DMS79 treated with DMSO at 0.1 percent for 48 hours (cell line): ENCODE results near the gene CYSTM1.
"Not testable (repeated sequence)": the region's sequence is repeated elsewhere in the genome, so short reads cannot be mapped to it uniquely, and the experiment has no call there.

Source experiments
- DNase-seq: peaks from one replicate; lab custom pipeline; 2025; lab: John Stamatoyannopoulos, UW

The CYSTM1 gene

DNA sequence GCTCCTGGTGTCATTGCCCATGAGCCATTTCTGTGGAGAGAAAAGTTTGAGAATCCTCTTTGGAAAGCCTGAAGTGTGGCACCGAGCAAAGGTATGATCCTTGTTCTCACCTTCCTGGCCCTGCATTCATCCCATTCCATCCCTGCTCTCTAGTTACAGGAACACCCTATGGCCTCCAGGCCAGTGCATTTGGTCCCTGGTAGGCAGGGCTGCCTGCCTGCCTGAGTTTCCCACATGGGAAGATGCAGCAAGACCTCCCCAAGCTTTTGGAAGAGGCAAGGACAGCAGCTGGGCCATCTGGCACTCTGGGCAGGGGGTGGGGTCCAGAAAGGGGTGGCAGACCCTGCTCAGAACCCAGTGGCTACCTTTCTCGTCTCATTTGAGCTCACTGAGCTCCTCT, 24.8 kb upstream of the CYSTM1 start:
- DNase-seq: no peak

DNA sequence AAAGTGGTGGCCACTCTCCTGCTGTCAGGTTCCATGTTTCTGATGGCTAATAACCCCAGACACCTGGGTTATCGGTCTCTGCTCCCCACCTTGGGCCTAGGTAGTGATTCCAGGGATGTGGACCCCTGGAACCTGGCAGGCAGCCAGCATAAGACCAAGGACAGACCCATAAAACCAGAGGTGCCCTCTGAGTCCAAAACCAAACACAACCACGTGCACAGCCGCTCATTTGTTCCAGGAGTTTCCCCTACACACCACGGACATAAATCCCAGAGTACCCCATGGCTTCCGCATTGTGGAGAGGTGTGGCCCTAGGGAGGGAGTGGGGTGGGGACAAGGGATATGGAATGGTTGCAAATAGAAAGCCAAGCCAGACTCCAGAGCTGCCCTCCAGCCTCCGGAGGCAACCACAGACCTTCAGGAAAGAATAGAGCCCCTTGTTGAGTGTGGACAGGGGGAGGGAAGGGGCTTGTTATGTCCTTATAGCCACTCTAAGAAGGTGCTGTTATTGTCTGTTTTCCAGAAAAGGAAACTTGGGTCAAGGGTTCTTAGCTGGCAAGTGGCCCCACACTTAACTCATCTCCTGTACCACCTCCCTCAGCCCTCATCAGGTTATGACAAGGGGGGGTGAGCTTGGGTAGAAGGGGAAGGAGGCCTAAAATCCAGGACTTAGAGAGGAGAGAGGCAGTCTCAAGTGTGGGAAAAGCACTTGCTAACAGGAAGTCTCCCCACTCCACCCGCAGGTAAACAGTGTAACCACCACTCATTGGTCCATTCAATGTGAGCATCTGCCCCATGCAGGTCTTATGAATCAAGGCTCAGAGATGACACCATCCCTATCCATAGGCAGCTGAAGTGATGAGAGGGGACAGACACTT, 23.6 kb upstream of the CYSTM1 start:
- DNase-seq: peak; percentile 62

DNA sequence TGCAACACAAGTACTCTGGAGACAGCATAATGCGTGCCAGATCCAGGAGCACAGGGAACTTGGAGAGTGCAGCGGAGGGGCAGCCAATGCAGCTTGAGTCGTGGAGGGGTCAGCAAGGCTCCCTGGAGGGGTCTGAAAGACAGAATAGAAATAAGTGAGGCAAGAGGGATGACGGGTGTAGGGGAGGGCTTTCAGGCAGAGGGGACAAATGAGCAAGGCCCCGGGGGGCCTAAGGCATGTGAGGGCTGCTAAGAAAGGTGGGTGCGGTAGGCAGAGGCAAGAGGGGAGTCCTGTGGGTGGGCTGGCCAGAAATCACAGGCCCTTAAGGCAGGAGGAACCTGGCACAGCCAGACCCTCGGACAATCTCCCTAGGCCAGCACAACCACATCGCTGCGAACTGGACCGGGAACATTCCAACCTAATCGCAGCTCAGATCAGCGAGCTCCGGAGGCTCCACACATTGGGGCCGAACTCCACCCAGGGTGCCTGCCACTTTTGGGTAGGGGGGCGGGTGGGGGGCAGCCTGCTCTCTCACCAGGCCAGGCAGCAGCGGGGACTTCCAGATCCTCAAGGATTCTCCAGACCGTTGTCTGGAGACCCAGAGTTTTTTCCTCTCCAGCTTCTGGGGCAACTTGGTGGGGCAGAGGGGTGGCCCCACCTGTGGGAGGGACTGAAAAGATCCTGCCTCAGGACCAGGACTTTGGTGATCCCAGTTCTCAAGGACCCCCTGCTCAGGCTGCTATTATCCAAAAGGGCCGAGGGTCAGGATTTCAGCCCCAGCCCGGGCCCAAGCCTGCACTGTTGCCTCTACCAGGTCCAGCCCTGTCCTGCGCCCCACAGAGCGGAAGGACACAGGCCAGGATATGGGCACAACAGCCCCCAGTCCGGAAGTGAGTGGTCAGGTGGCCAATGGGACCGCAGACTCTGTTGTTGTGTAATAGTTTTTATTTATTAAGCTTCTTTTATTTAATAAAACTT, 22.7 kb upstream of the CYSTM1 start:
- DNase-seq: no peak

DNA sequence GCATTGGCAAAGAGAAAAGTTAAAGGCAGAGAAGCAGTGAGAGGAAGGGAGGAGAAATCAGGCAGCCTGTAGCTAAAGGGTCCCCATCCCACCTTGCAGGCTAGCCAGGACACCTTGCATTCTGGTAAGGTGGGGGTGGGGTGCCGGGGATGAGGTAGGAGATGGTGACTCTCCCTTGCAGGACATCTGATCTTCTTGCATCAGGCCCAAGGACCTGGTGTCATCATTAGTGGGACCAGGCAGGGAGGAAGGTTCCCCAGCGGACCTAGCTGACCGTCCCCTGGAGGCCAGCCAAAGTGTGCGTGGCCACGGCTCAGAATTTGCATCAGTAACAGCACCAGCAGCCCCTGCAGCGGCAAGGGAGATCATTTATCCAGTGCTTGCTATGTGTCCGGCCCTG, 21.7 kb upstream of the CYSTM1 start:
- DNase-seq: no peak

DNA sequence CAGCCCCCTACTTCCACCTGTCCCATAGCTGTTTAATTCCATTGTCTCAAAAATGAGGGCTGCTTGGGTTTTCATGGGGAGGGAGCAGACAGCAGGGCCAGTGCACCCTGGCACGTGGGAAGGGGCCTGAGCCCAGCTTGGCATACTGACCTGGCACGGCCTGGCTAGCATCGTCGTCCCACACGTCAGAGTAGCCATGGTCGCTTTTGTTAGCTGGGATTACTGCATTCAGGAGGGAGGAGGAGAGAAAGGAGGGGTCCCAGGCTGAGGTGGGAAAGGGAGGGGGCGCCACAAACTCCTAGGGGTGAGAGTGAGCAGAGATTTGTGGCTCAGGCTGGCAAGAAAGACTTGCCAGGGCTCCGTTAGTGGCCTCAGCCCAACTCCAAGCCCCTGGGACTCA, 21.1 kb upstream of the CYSTM1 start:
- no peak for DNase-seq

DNA sequence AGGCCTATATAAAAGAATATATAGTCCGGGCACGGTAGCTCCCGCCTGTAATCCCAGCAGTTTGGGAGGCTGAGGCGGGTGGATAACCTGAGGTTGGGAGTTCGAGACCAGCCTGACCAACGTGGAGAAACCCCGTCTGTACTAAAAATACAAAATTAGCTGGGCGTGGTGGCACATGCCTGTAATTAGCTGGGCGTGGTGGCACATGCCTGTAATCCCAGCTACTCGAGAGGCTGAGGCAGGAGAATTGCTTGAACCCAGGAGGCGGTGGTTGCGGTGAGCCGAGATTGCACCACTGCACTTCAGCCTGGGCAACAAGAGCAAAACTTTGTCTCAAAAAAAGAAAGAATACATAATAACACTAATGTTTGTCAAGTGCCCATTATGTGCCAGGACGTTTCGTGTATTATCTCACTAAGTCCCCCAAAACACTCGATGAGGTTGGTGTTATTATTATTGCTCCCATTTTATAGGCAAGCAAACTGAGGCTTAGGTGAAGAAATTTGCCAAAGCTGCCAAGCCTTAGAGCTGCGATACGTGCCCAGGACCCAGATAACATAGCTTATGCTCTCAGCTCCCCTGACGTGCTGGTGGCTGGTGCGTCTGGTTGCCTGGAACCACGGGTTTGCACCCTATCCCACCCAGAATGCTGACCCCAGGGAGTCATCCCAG, 20.1 kb upstream of the CYSTM1 start:
- not testable (repeated sequence) for DNase-seq

DNA sequence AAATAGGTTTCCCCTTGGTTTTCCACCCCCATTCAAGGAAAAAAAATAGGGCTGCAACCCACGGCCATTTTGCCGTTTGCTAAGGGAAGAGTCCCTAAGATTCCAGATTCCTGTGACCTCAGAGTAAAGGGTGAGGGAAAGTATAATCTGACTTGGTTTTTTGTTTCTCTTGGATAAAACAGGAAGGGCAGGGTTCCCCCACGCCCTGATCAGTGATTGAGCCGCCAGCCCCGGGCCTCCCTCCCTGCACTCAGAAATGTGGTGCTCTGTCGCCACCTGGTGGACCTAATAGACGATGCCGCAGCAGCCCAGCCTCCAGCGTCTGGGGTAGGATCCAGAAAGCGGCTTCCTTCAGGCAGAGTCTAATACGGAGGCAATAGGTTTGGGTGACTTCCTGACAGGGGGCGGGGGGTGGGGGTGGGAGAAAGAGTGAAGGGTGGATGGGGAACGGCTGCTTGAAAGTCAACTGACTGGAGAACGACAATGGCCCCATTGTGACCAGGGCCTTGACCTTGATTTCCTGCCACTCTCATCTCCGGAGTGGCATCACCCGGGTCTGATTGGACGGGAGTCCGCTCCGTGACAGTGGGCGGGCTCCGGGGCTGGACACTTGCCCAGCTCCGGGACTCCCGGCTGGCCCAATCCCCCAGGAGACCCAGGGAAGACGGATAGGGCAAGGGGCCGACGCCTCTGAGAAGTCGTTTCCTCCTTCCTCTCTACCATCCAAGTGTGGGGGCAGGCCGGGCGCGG, 17.8 kb upstream of the CYSTM1 start:
- peak; percentile 50 for DNase-seq

DNA sequence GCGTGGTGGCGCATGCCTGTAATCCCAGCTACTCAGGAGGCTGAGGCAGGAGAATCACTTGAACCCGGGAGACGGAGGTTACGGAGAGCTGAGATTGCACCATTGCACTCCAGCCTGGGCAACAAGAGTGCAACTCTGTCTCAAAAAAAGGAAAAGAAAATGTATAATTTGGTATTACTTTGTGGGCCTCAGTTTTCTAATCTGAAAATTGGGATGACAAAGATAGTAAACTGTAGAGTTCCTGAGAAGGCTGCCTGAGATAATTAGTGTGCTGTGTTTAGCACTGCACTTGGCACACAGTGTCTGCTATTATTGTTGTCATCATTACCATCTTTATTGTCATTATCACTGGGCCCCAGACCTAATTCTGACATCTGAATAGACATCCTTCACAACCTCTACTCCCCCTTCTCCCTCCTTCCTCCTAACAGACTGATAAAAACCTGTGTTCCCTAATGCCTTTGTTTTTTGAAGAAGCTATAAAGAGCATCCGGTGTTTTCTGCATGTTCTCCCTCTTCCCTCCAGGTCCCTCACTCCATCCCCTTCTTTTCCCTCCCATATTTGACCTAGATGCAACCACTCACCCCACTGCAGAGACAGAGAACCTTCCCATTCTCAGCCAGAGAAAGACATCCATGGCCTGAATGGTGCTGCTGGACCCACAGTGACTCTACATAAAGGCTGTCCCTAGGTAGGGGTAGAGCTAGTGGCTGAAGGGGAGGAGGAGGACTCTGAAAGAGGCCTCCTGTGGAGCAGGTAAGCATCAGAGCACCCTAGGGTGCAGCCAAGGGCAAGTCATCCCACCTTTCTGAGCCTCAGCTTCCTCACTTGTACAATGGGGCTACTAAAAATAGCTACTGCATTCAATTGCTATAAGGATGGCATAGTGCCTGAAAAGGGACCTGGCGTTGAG, 15.7 kb upstream of the CYSTM1 start:
- no peak for DNase-seq

DNA sequence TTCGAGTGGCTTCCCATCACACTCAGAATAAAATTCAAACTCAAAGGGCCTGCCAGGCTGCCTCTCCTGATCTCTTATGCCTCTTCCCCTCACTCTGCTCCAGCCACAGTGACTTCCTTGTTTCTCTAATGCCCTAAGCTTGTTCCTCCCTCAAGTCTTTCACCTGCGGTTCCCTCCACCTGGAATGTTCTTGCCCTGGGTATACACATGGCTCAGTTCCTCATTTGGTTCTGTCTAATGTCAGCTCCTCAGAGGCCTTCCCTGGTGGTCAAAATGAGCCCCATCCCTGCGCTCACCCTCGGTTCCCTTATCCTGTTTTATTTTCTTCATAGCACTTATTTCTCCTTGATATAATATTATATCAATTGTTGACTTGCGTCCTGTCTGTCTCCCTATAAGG, 12.7 kb upstream of the CYSTM1 start:
- DNase-seq: no peak

DNA sequence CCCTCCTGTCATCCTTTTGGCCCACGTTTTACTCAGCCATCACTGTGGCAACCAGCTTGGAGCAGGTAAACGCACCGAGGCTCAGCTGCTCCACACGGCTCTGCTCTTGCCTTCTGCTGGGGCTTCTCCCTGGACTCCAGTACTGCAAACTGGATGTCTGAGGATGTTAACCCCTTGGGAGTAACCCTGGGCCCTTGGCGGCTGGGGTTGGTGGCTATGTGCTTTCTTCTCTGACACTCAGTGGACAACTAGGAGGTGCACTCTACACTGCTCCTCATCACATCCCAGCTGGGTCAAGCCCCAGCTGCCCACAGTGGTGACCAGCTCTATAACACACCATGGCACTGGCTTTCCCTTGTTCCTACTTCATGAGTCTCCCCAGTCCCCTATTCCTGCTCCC, 12.2 kb upstream of the CYSTM1 start:
- no peak for DNase-seq

DNA sequence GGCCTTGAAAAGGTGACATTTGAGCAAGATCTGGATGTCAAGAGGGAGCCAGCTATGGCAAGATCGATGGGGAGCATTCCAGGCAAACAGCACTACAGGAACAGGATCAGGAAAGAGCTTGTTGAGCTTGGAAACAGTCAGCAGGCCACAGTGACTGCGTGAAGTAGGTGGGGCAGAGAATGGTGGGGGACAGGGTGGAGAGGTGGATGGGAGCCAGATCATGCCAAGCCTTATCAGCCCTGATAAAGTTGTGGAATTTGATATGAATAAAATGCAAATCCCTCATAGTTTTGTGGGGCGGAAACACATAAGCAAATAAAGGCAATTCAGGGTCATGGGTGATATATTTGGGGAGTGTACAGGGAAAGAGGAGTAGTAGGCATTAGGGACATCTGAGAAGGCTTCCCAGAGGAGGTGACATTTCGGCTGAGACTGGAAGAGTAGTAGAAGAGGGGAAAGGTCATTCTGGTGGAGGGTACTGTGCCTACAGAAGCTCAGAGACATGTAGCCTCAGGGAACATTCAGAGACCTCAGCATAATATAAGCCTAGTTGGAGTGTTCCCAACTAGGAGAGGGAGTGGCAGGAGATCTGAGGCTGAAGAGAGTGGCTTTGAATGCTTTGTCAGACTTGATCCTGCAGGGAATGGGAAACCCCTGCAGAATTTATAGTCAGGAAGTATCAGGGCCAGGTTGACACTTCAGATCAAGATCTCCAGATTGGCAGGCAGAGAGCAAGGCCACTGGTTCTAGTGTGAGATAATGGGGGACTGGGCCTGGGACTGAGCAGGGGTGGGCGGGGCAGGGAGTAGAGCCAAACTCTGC, 9.7 kb upstream of the CYSTM1 start:
- no peak for DNase-seq

DNA sequence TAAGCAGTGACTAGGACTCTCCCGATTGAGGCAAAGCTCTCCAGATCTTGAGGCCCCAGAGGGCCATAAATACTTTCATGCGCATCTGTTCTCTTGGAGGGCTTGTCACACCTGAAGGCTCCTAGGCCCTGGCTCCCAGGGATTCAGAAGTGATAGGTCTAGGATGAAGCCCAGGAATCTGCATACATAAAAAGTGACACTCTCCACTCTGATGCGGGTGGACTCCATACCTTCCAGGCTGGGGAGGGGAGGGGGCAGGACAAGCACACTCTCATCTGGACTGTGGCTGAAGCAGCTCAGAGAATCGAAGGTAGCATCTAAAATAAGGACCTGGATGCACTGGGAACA, 9.1 kb upstream of the CYSTM1 start:
- no peak for DNase-seq

DNA sequence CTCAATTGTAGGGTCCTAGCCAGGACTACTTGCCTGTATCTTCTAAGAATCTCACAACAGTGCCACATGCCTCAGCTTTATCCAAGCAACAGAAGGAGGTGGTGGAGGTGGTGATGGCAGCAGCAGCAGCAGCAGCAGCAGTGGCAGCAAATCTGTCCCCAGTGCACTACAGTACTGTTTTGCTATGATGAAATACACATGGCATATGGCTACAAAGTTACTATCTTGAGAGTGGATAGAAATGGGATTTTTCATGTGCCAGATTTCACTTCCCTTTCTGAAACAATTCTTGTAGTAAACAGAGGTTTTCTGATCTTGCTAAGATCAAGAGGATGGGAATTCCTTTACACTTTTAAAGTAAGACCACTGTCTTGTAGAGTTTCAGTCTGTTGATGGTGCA, 8.1 kb upstream of the CYSTM1 start:
- DNase-seq: no peak

DNA sequence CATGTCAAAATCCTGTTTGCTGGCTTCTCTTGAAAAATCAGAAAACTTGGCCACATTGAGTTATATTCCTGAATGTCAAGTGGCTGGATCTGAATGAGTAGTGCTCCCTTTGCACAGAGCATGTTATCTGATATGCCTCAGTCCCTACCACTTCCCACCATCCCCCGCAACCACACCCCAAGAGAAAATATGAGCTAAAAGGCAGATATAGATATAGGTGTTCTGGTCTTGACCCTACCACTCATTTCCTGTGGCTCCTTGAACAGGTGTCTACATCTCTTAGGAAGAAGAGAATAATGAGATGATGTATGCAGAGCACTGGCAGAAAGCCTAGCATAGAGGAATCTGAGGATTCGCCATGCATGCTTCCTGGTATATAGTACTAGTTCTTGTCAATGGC, 6.6 kb upstream of the CYSTM1 start:
- no peak for DNase-seq

DNA sequence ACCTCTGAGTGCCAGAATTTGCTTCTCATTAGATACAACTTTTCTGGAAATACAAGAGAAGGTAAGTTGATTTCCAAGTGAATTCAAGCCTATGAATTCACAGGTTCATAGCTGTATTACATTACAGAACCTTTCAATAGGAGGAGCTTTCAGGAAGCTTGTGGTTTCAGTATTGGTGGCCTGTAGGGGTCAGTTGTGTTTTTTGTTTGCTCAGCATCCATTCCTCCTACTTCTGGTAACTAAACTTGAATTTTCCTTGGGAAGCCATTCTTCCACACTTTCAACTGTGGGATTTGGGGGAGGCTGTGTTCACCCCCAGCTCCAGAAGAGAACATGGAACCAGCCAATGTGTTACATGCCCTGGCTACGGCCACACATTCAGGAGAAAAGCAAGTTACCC, 5.6 kb upstream of the CYSTM1 start:
- DNase-seq: peak; percentile 11

DNA sequence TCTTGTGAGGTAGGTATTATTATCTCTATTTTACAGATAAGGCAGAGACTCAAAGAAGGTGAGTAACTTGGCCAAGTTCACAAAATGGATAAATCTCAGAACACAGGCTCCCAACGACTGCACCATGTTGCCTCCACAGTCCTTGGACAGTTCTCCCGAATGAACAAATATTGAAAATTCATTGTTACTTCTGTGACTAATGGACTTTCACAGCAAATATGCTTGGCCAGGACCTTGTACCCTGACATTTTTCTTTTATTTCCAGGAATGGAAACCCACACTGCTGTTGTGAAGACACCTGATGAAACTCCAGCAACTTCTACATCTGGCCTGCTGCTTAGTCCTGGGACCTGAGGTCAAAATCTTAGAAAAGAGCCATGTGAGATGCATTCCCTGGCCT, 2.5 kb upstream of the CYSTM1 start:
- no peak for DNase-seq

DNA sequence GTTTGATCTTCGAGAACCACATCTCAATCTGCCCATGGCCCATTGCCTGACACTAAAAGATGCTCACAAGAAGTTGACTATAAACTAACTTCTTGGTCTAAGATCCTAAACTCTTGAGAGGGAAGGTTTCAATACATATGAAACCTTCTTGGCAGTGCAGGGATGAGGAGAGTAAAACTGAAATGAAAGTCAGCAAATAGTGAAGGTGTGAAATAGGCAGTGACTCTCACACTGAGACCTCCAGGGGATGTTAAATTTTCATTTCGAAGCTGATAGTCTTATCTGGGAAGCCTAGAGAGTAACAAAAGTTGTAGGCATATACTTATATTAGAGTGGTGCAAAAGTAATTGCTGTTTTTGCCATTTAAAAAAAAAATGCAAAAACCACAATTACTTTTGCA, 974 bp upstream of the CYSTM1 start:
- DNase-seq: no peak

DNA sequence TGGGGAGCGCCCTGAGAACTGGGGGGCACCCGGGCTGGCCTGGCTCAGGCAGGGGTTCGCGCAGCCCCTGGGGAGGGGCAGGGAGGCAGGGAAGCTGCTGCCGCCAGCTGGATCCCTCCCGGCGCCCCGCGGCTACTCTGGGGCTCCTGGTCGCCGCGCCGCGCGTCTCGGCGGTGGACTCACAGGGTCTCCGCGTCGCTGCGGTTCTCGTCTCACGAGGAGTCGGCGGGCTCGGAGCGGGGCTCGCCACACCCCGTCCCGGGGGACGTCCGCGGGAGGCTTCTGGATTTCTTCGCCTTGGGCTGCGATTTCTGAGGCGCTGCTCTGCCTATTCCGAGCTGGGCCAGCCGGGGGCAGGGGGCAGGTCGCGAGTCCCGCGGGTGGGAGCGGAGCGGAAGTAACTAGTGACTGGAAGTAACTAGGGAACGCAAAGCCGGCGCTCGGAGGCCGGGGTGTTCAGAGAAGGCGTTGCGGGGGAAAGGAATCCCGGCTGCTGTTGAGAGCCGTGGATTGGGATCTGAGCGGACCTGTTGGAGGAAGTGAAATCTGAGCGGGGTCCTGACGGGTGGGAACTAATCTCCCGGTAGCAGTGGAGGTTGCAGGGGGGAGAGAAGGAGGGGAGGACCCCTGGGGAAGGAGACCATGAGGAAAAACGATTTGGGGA, 511 bp downstream of the CYSTM1 start:
- peak; percentile 10 for DNase-seq

DNA sequence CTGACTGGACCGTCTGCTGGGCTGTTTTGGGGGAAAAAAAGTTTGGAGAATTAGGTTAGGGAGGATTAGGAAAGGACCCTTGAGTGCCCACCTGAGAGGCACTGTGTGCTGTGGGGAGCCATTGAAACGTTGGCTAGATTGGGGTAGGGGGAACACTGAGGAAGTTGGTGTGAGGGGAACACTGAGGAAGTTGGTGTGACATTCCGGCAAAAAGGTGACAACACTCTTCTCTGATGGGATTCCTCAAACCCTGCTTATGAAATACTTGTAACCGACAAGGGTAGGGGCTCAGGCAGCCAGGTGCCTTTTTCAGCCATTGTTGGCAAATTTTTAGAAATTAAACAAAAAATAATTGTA, 1.0 kb downstream of the CYSTM1 start:
- no peak for DNase-seq

DNA sequence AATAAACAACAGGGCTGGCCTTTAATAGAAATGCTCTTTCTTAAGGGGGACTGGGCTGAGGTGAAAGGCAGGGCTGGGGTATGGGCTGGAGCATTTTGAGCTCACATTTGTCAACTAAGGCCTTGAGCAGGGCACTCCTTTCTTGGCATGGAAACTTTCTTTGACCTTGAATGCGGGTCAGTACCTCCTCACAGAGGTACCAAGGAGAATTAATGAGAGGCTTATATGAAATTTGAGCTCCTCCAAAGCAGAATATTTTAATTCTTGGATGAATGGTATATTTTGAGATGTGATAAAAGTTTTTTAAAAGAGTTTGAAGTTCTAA, 3.1 kb downstream of the CYSTM1 start:
- no peak for DNase-seq
